Activated naive CD8-positive, alpha-beta T cell treated with anti-CD3 and anti-CD28 coated beads for 36 hours (primary cell): ENCODE results near the gene UIMC1. TPM values are rescaled to one million over a fixed set of nuclear protein-coding genes. Genes with fewer than 3 reads are reported as not detected.

Experiments
- DNase-seq: peaks from one replicate; pipeline ENCODE4 v3.0.0; 2021
- H3K27ac Mint-ChIP-seq: one replicate; pipeline ENCODE4 v1.8.0; 2022; ENCODE audit warnings: mild to moderate bottlenecking, moderate library complexity, mixed read lengths
- H3K27me3 Mint-ChIP-seq: one replicate; pipeline ENCODE4 v1.8.0; 2022; ENCODE audit warnings: mild to moderate bottlenecking, mixed read lengths
- H3K36me3 Mint-ChIP-seq: one replicate; pipeline ENCODE4 v1.8.0; 2021; ENCODE audit warnings: mild to moderate bottlenecking, mixed read lengths
- H3K4me1 Mint-ChIP-seq: one replicate; pipeline ENCODE4 v1.8.0; 2021; ENCODE audit warnings: mixed read lengths
- H3K4me3 Mint-ChIP-seq: one replicate; pipeline ENCODE4 v1.8.0; 2022; ENCODE audit warnings: mild to moderate bottlenecking, moderate library complexity, mixed read lengths
- H3K9me3 Mint-ChIP-seq: one replicate; pipeline ENCODE4 v1.8.0; 2022; ENCODE audit warnings: mixed read lengths
- total RNA-seq, 2 experiments: library from RNA; stranded (reverse); gene quantifications; one replicate each; pipeline ENCODE4 v1.2.3, GENCODE V29; 2021

The UIMC1 gene
- total RNA-seq, 2 experiments from 2014 or later = 43.6 to 50.0 TPM

DNA sequence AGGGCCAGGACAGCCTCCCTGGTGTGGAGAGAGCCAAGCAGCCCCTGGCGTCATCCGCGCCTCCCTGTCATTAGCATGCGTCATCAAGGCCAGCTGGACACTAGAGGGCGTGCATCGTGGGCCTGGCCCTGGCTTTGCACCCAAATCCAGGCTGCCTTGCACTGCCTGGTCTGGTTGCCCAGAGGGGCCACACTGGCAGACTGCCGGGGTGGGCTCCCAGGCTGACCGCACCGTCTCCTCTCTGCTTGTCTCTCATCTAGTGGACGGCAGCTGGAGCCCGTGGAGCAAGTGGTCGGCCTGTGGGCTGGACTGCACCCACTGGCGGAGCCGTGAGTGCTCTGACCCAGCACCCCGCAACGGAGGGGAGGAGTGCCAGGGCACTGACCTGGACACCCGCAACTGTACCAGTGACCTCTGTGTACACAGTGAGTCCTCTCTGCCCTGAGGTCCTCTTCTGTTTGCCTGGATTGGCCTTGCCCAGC lies 136.4 kb downstream of the UIMC1 start:
- no peak overlapping the region for H3K4me3 Mint-ChIP-seq

DNA sequence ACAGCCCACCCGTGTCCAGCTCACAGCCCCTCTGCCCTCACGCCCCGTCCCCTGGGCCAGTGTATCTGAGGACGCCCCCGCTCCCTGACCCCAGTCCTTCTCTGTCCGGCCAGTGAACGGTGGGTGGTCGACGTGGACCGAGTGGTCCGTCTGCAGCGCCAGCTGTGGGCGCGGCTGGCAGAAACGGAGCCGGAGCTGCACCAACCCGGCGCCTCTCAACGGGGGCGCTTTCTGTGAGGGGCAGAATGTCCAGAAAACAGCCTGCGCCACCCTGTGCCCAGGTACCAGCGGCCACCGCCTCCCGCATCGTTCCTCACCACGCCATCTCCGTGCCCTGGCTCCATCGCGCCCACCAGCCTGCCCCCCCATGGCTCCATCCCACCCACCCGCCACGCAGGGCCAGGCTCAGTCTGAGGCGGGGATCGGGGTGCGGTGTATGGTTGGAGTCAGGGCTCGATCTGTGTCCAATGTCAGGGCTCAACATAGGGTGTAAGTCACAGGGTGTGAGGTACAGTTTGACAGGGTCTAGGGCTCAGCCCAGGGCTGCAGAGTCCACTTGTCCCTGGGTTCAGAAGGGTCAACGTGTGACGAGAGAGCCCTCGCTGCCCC lies 137.0 kb downstream of the UIMC1 start:
- Mint-ChIP-seq H3K27ac (no peak overlapping the region), H3K36me3 (no peaks in the 10 kb centered on the region), H3K4me1 (no peaks in the 10 kb centered on the region)

More for the DNA sequence above, 136.4 kb downstream of the UIMC1 start:
- peaks cover 35% of the 10 kb centered on the region for H3K27me3 Mint-ChIP-seq
- DNase-seq = no peak
- peaks cover 8% of the 10 kb centered on the region for H3K9me3 Mint-ChIP-seq
- H3K4me1 Mint-ChIP-seq = no peaks in the 10 kb centered on the region
- no peak overlapping the region for H3K27ac Mint-ChIP-seq
- H3K36me3 Mint-ChIP-seq = no peaks in the 10 kb centered on the region

DNA sequence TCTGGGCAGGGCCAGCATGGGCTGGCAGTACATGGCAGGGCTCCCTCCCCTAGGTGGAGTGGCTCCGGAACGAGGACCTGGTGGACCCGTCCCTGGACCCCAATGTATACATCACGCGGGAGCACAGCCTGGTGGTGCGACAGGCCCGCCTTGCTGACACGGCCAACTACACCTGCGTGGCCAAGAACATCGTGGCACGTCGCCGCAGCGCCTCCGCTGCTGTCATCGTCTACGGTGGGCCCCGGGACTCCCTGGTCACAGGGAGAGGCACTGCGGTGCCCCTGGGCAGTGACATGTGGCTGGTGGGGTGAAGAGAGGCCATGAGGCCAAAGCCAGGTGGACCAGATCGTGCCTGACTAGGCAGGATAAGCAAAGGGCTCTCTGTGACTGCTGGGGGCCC lies 137.8 kb downstream of the UIMC1 start:
- DNase-seq = no peak
- peaks cover 1% of the 10 kb centered on the region for H3K4me1 Mint-ChIP-seq
- H3K27ac Mint-ChIP-seq = no peak overlapping the region
- H3K4me3 Mint-ChIP-seq = no peak overlapping the region
- no peaks in the 10 kb centered on the region for H3K36me3 Mint-ChIP-seq
- H3K27me3 Mint-ChIP-seq = peaks cover 36% of the 10 kb centered on the region
- peaks cover 8% of the 10 kb centered on the region for H3K9me3 Mint-ChIP-seq

More for the DNA sequence above, 137.0 kb downstream of the UIMC1 start:
- Mint-ChIP-seq H3K9me3 (peaks cover 8% of the 10 kb centered on the region), H3K4me3 (no peak overlapping the region), H3K27me3 (peaks cover 34% of the 10 kb centered on the region)
- DNase-seq = no peak

DNA sequence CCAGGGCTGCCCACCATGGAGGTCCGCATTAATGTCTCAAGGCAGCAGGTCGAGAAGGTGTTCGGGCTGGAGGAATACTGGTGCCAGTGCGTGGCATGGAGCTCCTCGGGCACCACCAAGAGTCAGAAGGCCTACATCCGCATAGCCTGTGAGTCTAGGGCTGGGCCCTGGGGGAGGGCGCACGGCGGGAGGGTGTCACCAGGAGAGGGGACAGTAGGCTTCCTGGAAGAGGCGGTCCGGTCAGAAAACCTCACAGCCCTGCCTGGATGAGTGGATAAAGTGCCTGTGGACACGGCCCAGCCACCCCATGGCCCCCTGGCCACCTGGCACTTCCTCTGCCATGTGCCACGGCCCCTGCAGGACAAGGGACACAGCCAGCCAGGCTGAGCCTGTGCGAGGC lies 138.5 kb downstream of the UIMC1 start:
- H3K36me3 Mint-ChIP-seq = no peaks in the 10 kb centered on the region
- peaks cover 2% of the 10 kb centered on the region for H3K4me1 Mint-ChIP-seq
- H3K27me3 Mint-ChIP-seq = peaks cover 41% of the 10 kb centered on the region
- DNase-seq = no peak
- no peak overlapping the region for H3K27ac Mint-ChIP-seq
- H3K4me3 Mint-ChIP-seq = no peak overlapping the region
- peaks cover 5% of the 10 kb centered on the region for H3K9me3 Mint-ChIP-seq

DNA sequence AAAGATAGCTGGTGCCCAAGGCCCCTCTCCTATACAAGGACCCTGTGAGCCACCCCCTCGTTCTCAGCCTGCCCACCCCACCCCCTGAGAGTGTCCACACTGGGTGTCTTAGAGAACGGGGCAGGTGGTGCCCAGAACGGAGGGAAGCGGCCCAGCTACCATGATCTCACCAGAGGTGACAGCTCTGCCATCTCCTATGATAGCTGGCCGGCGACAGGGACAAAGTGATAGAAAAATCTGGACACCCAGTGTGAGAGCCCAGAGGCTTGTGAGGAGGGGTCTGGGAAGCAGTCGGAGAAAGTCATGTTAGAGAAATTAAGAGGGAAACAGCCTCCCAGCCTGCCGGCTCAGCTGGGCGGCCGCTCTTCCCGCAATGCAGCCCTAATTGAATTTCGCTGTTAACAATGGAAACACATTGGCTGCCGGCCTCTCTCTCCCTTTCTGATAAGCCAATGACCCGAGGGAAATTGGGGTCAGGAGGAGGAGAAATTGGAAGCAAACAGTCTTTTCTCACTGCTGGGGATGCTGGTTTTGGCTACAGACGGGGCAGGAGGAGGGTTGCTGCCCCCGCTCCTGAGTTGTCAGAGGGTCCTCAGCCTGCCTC lies 139.8 kb downstream of the UIMC1 start:
- no peak overlapping the region for H3K27ac Mint-ChIP-seq
- no peak for DNase-seq
- H3K27me3 Mint-ChIP-seq = peaks cover 52% of the 10 kb centered on the region

DNA sequence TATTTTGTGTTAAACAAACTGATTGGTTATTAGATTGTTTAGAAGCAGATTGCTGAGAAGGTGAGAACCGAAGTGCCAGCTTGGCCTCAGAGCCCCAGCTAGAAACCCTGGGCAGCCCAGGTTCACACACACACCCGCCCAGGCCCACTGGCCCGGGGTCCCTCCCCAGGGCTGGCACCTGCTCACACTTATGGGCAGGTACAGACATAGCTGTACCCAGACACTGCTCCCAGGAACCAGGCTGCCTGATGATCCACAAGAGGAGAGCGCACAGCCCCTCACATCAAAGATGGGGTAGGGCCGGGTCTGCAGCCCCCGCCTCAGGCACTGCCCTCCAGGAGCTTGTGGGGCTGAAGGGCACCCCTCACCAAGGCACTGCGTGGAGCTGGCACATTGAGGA lies 140.6 kb downstream of the UIMC1 start:
- Mint-ChIP-seq H3K27me3 (peaks cover 57% of the 10 kb centered on the region), H3K4me3 (no peak overlapping the region), H3K36me3 (no peaks in the 10 kb centered on the region), H3K9me3 (peaks cover 3% of the 10 kb centered on the region), H3K27ac (no peak overlapping the region), H3K4me1 (peaks cover 2% of the 10 kb centered on the region)
- DNase-seq = no peak

More for the DNA sequence above, 139.8 kb downstream of the UIMC1 start:
- Mint-ChIP-seq H3K4me1 (peaks cover 2% of the 10 kb centered on the region), H3K9me3 (peaks cover 3% of the 10 kb centered on the region), H3K36me3 (no peaks in the 10 kb centered on the region), H3K4me3 (no peak overlapping the region)

DNA sequence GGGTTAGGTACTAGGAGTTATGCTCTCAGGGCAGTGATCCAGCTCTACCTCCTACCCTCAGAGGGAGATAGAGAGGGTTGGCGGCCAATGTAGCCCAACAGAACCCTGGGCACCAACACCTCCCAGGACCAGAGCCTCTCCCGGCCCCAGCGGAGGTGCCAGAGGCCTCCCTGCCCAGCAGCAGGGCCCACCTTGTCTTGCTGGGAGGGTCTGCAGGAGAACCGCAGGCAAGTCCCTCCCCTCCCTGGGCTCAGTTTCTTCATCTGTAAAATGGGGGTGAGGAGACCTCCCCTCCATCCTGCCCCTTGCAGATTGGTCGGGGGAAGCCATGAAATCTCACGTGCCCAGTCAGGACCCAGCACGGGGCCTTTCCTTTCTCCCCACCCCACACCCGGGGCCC lies 141.8 kb downstream of the UIMC1 start:
- H3K4me1 Mint-ChIP-seq = peaks cover 2% of the 10 kb centered on the region
- no peak overlapping the region for H3K4me3 Mint-ChIP-seq
- peaks cover 64% of the 10 kb centered on the region for H3K27me3 Mint-ChIP-seq
- H3K36me3 Mint-ChIP-seq = no peaks in the 10 kb centered on the region
- no peaks in the 10 kb centered on the region for H3K9me3 Mint-ChIP-seq
- no peak for DNase-seq
- no peak overlapping the region for H3K27ac Mint-ChIP-seq

DNA sequence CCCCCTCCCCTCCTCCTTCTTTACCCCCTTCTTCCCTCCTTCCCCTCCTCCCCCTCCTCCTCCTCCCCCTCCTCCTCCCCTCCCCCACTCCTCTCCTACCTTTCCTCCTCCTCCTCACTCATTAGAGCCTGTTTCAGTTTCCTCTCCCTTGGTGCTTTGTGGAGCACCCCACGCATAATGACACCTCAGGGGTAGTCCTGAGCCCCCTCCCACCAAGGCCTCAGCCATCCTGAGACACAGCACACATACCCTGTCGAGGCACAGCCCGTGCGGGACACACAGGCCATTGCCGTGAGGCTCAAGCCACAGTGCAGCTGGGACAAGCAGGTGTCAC lies 142.8 kb downstream of the UIMC1 start:
- Mint-ChIP-seq H3K36me3 (no peaks in the 10 kb centered on the region), H3K4me3 (no peak overlapping the region), H3K27ac (no peak overlapping the region), H3K9me3 (no peaks in the 10 kb centered on the region), H3K27me3 (peaks cover 65% of the 10 kb centered on the region), H3K4me1 (peaks cover 2% of the 10 kb centered on the region)
- no peak for DNase-seq

DNA sequence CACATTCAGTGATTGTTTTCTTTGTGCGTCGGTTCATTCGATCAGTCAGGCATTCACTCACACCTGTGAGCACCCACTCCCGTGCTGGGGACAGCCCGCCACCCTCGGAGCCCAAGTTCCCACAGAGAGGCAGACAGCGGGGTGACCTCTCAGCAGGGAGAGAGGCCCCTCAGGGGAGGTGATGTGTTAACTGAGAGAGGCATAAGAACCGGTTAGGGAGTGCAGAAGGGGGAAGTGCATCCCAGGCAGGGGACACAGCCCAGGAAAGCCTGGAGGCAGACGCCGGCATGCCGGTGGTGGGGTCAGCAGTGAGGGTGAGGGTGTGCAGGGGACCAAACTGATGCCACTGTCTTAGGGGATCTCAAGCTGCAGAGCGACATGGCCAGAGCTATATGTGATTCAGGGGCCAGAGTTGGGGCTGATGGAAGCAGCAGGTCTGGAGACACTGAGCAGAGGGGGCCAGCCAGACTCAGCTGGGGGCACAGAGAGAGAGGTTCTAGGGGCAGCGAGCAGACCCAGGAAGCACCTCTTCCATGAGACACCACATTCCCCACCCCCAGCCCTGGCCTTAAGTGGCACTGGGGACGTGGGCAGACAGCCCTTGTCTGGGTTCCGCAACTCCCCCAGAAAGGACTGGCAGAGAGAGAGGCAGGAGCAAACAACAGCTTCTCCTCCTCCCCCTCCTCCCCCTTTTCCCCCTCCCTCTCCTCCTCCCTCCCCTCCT lies 143.4 kb downstream of the UIMC1 start:
- no peak for DNase-seq
- Mint-ChIP-seq H3K4me1 (peaks cover 2% of the 10 kb centered on the region), H3K36me3 (no peaks in the 10 kb centered on the region), H3K4me3 (no peak overlapping the region), H3K9me3 (no peaks in the 10 kb centered on the region), H3K27me3 (peaks cover 70% of the 10 kb centered on the region), H3K27ac (no peak overlapping the region)

DNA sequence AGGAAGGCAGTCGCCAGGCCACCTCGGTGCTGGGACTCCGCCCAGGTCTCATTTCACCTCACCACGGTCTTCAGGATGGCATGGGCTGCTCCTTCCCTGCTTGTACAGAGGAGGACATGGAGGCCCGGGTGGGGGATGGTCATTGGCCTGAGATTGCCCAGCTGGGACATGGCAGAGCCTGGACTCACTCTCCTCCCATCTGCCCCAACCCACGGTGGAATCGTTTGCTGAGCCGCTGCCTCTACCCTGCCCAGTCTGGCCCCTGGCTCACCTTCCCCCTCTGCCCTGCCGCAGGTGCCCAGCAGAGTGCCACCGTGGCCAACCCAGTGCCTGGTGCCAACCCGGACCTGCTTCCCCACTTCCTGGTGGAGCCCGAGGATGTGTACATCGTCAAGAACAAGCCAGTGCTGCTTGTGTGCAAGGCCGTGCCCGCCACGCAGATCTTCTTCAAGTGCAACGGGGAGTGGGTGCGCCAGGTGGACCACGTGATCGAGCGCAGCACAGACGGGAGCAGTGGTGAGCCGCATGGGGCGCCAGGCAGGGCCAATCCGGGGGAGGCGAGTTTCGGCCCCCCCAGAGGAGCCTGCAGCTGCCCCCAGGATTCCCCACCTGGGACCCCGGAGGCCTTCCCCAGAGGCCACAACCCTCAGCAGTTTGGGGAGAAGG lies 144.1 kb downstream of the UIMC1 start:
- DNase-seq = no peak
- peaks cover 72% of the 10 kb centered on the region for H3K27me3 Mint-ChIP-seq
- H3K9me3 Mint-ChIP-seq = no peaks in the 10 kb centered on the region
- H3K4me1 Mint-ChIP-seq = peaks cover 2% of the 10 kb centered on the region
- H3K36me3 Mint-ChIP-seq = no peaks in the 10 kb centered on the region
- H3K4me3 Mint-ChIP-seq = no peak overlapping the region
- no peak overlapping the region for H3K27ac Mint-ChIP-seq

DNA sequence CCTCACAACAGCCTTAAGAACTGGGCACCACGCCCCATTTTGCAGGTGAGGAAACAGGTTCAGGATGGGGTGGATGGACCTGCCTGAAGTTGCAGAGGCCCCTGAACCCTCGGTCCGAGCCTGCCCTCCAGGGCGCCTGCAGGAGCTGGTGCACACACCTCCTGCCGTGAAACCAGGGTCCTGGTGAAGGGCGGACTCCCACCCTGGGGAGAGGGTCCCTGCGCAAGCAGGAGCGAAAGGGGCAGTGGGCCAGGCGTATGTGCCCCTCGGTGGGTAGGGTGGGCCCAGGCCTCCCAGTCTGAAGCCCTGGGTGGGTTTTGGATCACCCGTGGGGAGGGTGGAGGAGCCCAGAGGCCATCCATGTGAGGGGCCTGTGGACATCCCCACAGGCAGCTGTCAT lies 145.3 kb downstream of the UIMC1 start:
- H3K36me3 Mint-ChIP-seq = no peaks in the 10 kb centered on the region
- peaks cover 66% of the 10 kb centered on the region for H3K27me3 Mint-ChIP-seq

DNA sequence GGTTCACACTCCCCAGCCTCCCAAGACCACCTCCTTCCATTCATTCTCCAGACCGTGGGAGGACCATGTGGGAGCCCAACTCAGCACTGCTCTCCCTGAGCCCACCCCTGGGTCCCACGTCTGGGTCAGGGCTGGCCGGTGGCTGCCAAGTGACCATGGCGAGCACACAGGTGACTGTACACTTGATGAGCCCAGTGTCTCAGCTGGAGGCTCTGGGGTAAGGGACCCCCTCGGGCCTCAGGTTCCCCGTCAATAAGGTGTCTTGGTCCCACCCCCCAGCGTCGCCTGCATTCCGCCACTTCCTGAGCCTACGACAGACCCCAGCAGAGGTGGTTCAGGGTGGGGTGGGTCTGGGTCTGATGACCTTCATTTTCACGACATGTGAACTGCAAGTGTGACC lies 146.2 kb downstream of the UIMC1 start:
- Mint-ChIP-seq H3K27ac (no peak overlapping the region), H3K27me3 (peaks cover 60% of the 10 kb centered on the region), H3K36me3 (no peaks in the 10 kb centered on the region), H3K4me1 (peaks cover 2% of the 10 kb centered on the region), H3K4me3 (no peak overlapping the region), H3K9me3 (no peaks in the 10 kb centered on the region)
- DNase-seq = no peak

More for the DNA sequence above, 145.3 kb downstream of the UIMC1 start:
- no peak for DNase-seq
- Mint-ChIP-seq H3K4me1 (peaks cover 2% of the 10 kb centered on the region), H3K27ac (no peak overlapping the region), H3K9me3 (no peaks in the 10 kb centered on the region), H3K4me3 (no peak overlapping the region)

DNA sequence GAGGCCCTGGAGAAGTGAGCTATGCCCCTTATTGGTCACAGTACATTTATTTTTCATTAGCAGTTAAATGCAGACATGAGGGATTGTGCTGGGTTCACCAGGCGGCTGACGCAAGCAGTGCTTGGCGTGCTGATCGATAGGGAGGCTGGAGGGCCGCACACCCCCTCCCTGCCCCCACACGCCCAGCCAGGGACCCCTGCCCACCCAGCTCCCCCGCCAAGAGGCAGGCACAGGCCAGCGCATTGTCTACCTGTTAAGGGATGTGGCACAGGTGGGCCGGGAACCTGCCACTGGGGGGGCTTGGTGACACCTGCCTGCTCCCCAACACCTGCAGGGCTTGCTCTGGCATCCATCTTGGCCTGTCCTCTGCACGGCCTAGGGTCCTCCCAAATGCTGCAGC lies 146.7 kb downstream of the UIMC1 start:
- peaks cover 56% of the 10 kb centered on the region for H3K27me3 Mint-ChIP-seq
- H3K27ac Mint-ChIP-seq = no peak overlapping the region
- H3K9me3 Mint-ChIP-seq = no peaks in the 10 kb centered on the region
- H3K36me3 Mint-ChIP-seq = no peaks in the 10 kb centered on the region
- no peak for DNase-seq
- peaks cover 2% of the 10 kb centered on the region for H3K4me1 Mint-ChIP-seq
- no peak overlapping the region for H3K4me3 Mint-ChIP-seq

DNA sequence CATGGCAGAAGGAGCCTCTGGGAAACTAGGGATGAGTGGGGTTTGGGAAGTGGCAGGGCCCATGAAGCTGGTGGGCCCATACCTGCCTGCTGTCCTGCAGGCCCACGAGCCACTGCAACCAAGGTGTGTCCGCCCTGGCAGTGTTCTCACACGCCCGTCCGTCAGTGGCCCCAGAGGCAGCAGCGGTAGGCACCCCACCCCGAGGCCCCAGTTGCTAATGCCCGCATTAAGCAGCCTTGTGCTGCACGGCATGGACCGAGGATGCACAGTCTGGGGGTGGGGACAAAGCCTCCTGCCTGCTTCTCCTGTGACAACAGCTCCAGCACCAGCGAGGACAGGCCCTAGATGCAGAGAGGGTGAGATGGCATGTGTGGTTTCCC lies 148.7 kb downstream of the UIMC1 start:
- Mint-ChIP-seq H3K27me3 (peaks cover 40% of the 10 kb centered on the region), H3K4me3 (no peak overlapping the region), H3K9me3 (no peaks in the 10 kb centered on the region), H3K4me1 (no peaks in the 10 kb centered on the region), H3K27ac (no peak overlapping the region), H3K36me3 (no peaks in the 10 kb centered on the region)
- DNase-seq = no peak

DNA sequence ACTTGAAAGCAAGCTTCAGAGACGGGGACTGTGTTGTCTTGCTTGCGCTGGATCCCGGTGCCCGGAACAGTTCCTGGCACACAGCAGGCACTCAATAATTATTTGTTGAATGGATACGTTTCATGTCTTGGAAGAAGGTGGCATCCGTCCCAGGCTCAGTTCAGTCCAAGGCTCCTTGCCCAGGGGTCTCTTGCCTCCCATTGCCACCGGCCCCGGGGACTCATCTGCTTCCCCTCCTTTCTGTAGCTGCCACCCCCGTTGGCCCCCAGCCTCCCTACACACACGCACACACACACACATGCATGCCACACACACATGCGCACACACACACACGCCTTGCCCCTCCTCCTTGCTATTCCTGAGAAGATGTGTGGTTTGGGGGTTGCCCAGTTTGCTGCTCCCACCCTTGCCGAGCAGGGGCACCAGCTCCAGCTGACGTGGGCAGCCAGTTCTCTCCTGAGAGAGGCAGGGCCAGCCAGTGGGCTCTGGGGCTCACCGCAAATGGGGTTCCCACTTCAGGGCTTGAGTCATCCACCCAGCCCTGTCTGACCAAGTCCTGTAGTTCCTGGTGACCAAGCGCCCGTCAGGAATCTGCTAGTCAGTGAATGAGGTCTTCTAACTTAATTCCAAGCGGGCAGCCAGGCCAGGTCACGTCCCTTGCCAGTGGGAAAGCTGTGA lies 149.2 kb downstream of the UIMC1 start:
- H3K27me3 Mint-ChIP-seq = peaks cover 35% of the 10 kb centered on the region
- no peaks in the 10 kb centered on the region for H3K4me1 Mint-ChIP-seq
- no peaks in the 10 kb centered on the region for H3K9me3 Mint-ChIP-seq
- H3K36me3 Mint-ChIP-seq = no peaks in the 10 kb centered on the region
- H3K27ac Mint-ChIP-seq = no peak overlapping the region
- no peak overlapping the region for H3K4me3 Mint-ChIP-seq
- DNase-seq = no peak
